Mucosa of descending colon (tissue), 3 donors: ENCODE data around the gene VCAN. TPM values are rescaled to one million over a fixed set of nuclear protein-coding genes. Genes with fewer than 3 reads are reported as not detected.

ENCODE experiments used
- ATAC-seq: fragments of 200-7000 bp; cut with Tn5 transposase; one replicate; pipeline ENCODE4 v1.9.1; 2020; ENCODE audit warnings: mild to moderate bottlenecking, moderate library complexity
- DNase-seq, 3 donors: peaks; one replicate each; pipeline ENCODE4 v3.0.0-alpha.2; 2020
- H3K36me3 ChIP-seq: fragments of 200-600 bp; one replicate; pipeline ENCODE4 v1.8.0; 2021; ENCODE audit warnings: low read depth, mild to moderate bottlenecking
- H3K4me1 ChIP-seq: fragments of 200-600 bp; one replicate; pipeline ENCODE4 v1.8.0; 2021; ENCODE audit warnings: low read depth, mild to moderate bottlenecking
- H3K4me3 ChIP-seq: fragments of 200-600 bp; one replicate; pipeline ENCODE4 v1.8.0; 2021; ENCODE audit warnings: mild to moderate bottlenecking
- H3K9me3 ChIP-seq: fragments of 200-600 bp; one replicate; pipeline ENCODE4 v1.8.0; 2021; ENCODE audit warnings: mild to moderate bottlenecking
- intact Hi-C, 2 donors: fragments of 100-400 bp; cut with DNase I in 1 of 2; cut with micrococcal nuclease in 1 of 2; formaldehyde crosslinking; loops; one replicate each; pipeline versions ENCODE4 v1.11.0 to v1.11.1; 2022; cut with DNase I, micrococcal nuclease
- total RNA-seq, 3 donors: library from RNA; stranded (reverse); fragmentation: NEBNext Ultra II Directional in 2 of 3; extraction: Animal tissue kit (Norgen Biotek cat#: 25700) in 2 of 3; gene quantifications; one replicate each; pipeline versions ENCODE4 v1.2.1 to v1.2.4, GENCODE V29; 2021 to 2023
- TF ChIP-seq, protein P1 (sequence below): fragments of 200-600 bp; IDR thresholded peaks from one replicate; pipeline ENCODE4 v1.8.0; 2022; ENCODE audit warnings: antibody characterized with exemption, mild to moderate bottlenecking
- donor health status: DM: no; HTN: no; CAD: no; lungs with moderate emphysema.
- donor health status: DM: no; HTN: no; CAD: no.
- donor health status: DM: no; HTN: yes; CAD: no.

The VCAN gene
- total RNA-seq, 3 donors from 2014 or later: 8.8 to 36.0 (median 20.5) TPM

DNA sequence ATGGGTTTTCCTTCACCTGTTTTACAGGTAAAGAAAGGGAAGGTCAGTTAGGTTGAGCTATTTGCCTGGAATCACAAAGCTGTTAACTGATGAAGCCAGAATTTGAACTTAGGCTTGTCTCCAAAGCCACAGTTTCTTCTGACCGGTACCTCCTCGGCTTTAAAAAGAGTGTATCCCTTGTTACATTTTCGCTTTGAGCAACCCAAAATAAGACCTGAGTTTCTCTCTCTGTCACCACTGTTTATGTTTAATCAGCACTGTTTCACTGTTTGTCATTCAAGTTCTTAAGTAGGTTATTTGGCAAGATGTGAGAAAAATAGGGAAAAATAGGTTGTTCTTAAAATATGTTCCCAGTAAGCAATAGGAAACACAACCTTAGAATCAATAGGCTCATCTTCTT is 84.6 kb downstream of the VCAN start:
- intact Hi-C loops: no loop called here
- DNase-seq (no peak), ATAC-seq (no peak)

DNA sequence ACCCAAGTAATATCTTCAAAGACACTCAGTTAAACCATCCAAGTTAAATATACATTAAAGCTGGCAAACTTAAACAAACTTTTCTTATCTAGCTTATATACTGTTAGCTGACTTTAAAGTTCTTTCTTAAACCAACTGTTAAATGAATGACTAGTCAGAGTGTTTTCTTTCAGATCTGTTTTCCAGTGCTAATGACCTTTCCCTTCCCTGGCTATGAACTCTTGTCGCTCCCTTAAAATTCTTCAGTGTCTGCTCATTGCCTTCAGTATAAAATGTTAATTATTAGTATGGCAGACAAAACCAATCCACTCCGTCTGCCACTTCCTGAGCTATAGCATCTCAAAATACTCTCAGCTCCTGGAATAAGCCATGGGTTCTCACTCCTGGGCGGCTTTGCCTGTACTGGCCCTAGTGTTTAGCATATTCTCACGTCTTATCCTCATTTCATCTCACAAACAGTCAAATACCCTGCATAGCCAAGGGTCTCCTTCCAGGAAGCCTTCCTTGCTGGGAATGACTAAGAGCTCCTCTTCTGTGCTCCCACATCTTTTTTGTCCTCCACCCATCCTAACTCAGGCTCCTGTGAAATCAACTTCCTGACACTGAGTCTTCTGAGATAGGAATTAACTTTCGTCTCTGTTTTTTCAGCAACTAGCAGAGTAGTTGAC is 87.7 kb downstream of the VCAN start:
- TF ChIP-seq, protein P1, sequence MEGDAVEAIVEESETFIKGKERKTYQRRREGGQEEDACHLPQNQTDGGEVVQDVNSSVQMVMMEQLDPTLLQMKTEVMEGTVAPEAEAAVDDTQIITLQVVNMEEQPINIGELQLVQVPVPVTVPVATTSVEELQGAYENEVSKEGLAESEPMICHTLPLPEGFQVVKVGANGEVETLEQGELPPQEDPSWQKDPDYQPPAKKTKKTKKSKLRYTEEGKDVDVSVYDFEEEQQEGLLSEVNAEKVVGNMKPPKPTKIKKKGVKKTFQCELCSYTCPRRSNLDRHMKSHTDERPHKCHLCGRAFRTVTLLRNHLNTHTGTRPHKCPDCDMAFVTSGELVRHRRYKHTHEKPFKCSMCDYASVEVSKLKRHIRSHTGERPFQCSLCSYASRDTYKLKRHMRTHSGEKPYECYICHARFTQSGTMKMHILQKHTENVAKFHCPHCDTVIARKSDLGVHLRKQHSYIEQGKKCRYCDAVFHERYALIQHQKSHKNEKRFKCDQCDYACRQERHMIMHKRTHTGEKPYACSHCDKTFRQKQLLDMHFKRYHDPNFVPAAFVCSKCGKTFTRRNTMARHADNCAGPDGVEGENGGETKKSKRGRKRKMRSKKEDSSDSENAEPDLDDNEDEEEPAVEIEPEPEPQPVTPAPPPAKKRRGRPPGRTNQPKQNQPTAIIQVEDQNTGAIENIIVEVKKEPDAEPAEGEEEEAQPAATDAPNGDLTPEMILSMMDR: no peak
- no peak overlapping the region for H3K4me3 ChIP-seq
- no peaks in the 10 kb centered on the region for H3K36me3 ChIP-seq
- ATAC-seq (no peak), DNase-seq (no peak)
- H3K9me3 ChIP-seq: no peaks in the 10 kb centered on the region
- H3K4me1 ChIP-seq: no peaks in the 10 kb centered on the region
- intact Hi-C loops: no loop called here

More for the DNA sequence above, 84.6 kb downstream of the VCAN start:
- TF ChIP-seq, protein P1: no peak
- Histone ChIP-seq H3K36me3 (no peaks in the 10 kb centered on the region), H3K4me3 (no peak overlapping the region), H3K4me1 (no peaks in the 10 kb centered on the region), H3K9me3 (no peaks in the 10 kb centered on the region)

DNA sequence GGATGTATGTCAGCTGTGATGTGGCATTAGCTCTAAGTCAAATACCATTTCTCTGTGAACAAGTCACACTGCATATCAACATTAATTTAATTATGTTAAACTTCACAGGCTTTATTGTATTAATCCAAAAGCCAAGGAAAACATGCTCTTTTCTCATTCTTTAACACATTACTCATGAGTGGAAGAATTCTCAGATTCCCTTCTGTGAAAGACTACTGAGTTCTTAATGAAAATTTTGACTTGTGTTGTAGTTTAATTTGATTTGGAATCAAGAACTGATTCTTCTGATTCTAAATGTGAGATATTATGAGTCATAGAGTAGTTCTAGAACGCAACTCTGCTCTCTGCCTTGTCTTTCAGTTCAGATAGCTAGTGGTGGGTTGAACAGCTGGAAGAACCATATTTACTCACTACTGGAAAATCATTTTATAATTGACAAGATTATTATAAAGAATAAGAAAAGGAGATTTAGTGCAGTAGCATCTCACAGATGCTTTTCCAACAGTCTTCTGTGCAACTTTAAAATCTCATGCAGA is 90.6 kb downstream of the VCAN start:
- TF ChIP-seq, protein P1: no peak
- DNase-seq (no peak), ATAC-seq (no peak)
- intact Hi-C loops: loop anchor here (5.0 to 10.0 kb wide), 2 partner anchors 1207 to 1210 kb away; no protein-coding TSS in a partner anchor
- no peaks in the 10 kb centered on the region for H3K36me3 ChIP-seq
- H3K9me3 ChIP-seq: no peaks in the 10 kb centered on the region
- H3K4me3 ChIP-seq: no peak overlapping the region
- H3K4me1 ChIP-seq: no peaks in the 10 kb centered on the region

DNA sequence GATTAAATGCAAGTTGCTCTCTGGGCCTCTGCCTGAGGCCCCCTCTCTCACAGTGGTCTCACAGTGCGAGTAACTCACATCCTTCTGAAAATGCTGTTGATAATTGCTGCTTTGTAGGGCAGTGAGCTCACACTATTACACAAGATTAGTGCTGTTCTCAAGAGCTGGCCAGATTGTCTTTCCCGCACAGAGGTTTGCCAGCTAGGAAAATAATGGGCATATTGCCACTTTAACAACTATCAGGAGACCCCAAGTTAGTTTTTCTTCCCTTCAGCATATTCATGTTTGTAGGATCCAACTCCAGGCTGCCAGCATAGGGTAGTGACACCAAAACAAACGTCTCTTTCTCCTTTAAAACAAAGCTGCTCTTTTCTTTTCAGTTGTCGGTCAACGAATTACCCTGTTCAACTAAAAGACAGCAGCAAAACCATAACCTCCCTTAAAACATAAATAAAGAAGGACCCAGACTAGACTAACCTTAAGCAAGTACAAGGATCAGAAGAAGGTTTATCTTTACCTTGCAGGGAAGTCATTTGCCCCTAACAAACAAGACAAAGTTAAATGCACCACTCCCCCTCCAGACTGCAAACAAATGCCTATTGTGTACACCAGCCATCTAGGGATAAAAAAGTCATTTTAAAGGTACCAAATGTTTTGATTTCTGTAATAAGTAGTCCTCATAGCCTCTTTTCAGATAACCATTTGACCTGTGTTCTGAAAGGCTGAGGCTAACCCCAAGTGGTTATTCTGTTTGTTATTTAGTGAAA is 91.4 kb downstream of the VCAN start:
- DNase-seq: no peak
- TF ChIP-seq, protein P1: no peak
- peak; percentile 15 for ATAC-seq
- Histone ChIP-seq H3K4me3 (no peak overlapping the region), H3K9me3 (no peaks in the 10 kb centered on the region), H3K36me3 (no peaks in the 10 kb centered on the region), H3K4me1 (no peaks in the 10 kb centered on the region)
- intact Hi-C loops: loop anchor here (5.0 to 10.0 kb wide), 2 partner anchors 1208 to 1211 kb away; no protein-coding TSS in a partner anchor

DNA sequence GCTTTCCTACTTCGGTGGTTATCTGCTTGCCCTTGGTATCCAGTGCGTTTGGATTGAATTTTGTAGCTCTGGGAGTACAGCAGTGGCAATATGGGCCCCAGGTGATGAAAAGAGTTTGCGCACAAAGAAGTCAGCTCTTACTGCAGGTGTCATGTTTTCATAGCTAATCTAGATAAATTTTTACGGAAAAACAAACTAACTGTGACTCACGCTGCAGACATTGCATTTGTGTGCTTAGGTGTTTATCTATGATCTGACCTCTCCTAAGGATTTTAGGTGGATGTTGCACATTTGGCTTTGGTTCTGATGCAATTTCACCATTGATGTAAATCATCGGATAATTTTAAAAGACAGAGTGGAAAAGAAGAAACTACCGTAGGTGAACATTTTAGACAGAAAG is 92.1 kb downstream of the VCAN start:
- H3K36me3 ChIP-seq: no peaks in the 10 kb centered on the region
- DNase-seq (no peak), ATAC-seq (no peak)
- TF ChIP-seq, protein P1: no peak
- H3K9me3 ChIP-seq: no peaks in the 10 kb centered on the region
- intact Hi-C loops: loop anchor here (5.0 to 10.0 kb wide), 2 partner anchors 1209 to 1211 kb away; no protein-coding TSS in a partner anchor
- no peak overlapping the region for H3K4me3 ChIP-seq
- H3K4me1 ChIP-seq: no peaks in the 10 kb centered on the region
